GM21737 (cell line): ENCODE data around the gene SAMD14.

ENCODE experiments used
- ATAC-seq: cut with Tn5 transposase; IDR thresholded peaks from one replicate; pipeline ENCODE4 v1.9.1; 2021; ENCODE audit warnings: mild to moderate bottlenecking, moderate library complexity; ENCODE audit not compliant: unreplicated experiment

Gene SAMD14

DNA sequence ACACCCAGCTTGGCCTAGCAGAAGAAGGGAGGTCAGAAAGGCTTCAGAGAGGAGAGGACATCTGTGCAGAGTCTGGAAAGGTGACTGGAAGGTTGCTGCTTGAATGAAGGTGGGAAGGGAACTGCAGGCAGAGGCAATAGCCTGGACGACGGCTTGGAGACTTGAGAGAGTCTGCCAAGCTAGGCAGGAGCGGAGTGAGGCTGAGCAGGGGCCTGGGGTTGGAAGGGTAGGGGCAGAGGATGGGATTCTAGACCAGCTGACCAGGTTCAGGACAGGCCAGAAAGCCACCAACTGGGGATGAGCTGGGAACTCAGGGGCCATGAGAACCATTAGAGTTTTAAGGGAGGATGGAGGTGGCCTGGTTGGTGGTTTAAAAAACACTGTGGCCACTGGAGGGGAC, 35.5 kb upstream of the SAMD14 start:
- no peak for ATAC-seq

DNA sequence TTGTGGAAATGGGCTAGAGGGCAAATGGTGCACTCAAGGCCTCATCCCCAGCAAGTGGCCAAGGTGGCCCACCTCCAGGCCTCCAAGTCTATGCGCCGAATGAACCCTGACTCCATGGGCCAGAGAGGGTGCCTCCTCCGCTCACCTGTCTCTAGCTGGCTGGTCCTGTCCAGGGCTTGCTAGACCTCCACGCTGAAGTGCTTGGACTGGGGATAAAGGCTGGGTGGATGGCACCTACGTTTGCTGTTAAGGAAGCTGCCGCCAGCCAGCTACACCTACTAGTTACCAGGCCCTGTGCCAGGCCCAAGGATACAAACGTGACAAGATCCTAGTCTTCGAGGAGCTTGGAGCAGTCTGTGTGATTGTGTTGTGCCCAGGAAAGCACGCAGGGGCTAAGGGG, 35.1 kb upstream of the SAMD14 start:
- ATAC-seq, result no peak

DNA sequence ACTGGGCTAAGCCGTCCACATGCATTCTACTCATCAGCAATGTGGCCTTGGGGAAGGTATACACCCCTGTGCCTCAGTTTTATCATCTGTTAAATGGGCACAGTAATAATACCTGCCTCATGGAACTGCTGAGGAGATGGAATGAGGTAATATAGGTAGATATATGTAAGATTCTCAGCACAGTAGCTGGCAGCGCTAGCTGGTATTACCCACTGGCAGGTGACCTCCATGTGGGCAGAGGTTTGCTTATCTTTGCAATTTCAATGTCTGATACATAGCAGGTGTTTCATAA, 34.7 kb upstream of the SAMD14 start:
- no peak for ATAC-seq

DNA sequence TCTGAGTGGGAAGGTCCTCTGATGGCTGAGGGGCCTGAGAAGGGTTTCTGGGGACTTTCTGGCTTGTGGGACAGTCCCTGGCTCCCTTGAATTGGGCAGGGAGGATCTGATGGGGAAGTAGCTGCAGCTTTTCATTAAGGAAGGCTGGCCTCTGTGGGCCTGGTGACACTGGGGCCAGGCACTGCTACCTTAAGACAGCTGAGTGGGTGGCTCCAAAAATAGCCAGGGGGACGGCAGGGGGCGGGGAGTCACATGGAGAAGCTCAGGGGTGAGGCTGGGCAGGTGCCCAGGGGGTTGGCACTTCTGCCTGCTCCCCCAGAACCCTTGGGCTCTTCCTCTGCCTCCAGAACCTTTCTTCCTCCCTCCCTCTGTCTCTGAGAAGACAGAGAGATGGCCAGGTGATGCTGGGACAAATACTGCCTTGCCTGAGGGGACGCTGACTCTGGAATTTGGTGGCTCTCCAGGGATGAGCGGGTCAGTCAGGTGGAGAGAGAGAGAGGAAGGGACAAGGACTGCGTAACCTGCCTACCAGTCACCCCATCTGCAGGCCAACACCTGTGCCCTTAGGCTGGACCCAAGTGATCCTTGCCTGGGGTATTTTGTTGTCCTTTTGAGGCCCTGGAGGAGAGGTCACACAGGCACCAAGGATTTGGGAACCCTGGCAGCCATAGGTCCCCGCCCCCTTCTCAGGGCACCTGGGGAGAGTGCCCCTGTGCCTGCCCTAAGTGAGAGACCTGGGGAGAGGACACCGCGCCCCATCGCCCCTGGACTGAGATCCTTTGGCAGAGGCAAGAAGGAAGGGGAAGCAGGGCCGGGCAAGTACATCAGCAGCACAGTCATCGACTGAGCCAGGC, 34.1 kb upstream of the SAMD14 start:
- ATAC-seq, result no peak

DNA sequence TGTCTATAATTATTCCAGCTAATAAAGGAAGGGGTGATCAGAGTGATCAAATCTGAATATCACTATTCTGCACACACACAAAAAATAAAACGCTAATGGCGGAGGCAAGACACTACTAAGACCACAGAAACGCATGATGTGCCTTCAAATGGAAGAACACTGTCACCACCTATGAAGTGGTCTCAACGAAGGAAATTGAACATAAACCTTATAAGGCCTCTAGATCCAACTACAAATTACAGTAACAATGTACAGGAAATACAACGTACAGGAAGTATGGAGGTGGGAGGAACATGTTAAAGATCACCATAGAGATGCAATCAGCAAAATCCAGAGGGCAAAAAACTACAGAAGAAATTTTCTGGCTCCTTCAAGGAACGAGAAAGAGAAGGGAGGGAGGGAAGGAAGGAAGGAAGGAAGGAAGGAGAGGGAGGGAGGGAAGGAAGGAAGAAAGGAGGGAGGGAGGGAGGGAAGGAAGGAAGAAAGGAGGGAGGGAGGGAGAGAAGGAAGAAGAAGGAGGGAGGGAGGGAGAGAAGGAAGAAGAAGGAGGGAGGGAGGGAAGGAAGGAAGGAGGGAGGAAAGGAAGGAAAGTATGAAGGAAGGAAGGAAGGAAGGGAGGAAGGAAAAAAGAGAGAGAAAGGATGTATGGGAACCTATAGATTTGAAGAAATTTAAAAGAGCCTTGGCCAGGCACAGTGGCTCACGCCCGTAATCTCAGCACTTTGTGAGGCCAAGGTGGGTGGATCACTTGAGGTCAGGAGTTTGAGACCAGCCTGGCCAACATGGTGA, 32.7 kb upstream of the SAMD14 start:
- no peak for ATAC-seq

DNA sequence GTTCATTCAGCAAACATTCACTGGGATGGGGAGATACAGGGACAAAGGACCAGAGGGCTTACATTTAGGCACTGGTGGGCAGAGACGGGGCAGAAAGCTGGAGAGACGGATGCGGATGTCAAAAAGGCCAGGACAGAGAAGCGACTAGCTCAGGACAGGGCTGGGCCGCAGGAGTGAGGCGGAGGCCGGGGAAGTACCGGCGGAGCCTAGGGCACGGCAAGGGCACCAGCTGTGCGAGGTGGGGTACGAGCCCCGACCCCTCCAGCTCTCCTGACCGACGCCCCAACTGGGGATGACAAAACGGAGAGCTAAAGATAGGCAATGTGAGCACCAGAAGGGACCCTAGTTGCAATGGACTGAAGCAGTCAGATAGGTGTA, 31.9 kb upstream of the SAMD14 start:
- ATAC-seq, result no peak

DNA sequence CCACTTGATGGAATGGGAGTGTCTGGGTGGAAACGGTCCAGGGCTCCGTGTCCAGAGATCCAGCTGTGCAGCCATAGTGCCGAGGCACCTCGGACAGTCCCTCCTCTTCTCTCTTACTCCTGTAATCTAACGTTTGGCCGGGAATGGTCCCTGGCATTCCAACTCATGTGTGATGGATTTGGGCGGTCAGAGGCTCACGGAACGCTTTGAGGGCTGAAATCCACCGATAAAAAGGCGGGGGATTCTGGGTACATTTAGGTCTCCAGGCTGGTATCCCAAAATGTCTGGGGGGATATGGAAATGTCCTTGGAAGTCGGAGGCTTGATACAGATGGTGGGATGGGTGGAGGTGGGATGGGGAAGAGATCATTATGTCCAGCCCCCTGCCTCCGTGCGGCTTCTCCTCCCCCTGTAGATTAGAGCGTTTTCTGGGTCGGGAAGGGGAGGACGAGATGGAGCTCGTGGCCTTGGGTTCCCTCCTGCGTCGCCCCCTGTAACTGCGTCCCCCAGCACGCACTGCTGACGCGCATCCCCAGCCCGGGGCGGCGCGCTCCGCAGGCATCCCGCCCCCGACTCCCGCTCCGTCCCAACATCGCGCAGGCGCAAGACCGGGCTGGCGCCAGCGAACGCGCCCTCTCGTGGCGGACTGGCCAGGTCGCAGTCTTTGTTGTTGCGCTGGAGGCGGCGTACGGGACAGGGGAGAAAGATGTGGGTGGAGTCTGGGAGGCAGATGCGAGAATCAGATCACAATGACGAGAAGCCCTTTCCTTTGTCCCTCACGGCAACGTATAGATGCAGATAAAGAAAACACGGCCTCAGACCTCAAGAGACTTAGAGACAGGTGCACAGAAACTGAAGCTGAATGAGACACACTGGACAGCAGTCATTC, 31.3 kb upstream of the SAMD14 start:
- ATAC-seq, result peak; percentile 87

DNA sequence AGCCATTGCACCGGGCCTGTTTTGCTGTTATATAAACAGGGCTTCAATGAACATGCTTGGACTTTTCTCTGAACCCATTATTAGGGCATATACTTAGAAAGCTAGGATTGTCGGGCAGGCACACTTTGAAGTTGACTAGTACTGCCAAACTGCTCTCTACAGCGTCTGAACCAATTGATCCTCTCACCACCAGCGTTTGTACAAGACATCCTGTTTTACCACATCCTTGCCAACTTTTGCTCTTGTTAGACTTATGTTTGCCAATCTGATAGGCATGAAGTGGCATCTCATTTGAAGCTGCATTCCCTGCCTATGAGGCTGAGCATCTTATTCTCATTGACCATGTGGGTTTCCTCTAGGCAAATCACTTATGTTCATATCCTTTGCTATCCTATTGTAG, 27.9 kb upstream of the SAMD14 start:
- ATAC-seq, result no peak

DNA sequence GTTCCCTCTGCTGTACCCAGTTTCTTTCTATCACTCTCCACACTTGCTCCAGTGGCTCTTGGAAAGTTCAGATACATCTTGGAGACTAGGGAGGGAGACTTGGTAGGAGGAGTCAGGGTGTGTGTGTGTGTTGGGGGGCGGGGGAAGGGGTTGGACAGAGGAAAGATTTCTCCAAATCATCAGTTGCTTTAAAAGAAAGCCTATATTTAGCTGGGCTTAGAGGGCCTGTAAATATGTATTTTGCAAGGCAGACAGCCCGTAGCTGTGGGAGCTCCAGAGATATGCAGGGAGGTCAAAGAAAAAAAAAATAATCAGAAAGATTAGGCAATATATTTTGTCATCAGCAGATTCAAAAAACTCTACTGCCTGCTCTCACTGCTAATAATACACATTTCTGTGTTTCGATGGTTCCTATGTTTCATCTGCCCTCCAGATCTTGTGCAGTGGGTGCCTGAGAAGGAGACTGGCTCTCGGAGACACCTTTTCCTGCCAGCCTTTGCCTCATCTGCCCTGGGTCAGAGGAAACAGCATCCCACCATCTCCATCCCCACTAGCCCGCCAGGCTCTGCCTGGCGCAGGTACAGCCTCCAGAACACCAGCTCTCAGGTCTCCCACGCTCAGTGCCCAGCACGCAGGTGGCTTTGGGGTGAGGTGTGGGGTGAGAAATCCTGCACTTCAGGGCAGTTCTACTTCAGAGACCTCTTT, 25.3 kb upstream of the SAMD14 start:
- no peak for ATAC-seq

DNA sequence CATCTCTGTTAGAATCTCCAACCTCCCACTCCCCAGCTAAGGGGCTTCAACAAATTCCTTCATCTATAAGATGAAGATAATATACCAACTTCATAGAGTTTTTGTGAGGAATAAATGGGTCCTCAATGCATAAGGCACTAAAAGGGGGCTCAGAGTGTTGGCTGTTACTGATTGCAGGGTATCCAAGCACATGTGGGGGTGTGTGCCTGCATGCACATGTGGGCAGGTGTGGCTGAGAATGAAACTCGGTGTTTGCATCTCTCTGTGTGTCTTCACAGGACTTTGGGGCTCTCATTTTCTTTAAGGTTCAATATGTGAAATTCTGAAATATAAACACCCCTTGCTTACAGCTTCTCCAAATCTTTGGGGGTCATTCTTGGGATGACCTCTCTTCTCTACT, 24.6 kb upstream of the SAMD14 start:
- ATAC-seq, result no peak

DNA sequence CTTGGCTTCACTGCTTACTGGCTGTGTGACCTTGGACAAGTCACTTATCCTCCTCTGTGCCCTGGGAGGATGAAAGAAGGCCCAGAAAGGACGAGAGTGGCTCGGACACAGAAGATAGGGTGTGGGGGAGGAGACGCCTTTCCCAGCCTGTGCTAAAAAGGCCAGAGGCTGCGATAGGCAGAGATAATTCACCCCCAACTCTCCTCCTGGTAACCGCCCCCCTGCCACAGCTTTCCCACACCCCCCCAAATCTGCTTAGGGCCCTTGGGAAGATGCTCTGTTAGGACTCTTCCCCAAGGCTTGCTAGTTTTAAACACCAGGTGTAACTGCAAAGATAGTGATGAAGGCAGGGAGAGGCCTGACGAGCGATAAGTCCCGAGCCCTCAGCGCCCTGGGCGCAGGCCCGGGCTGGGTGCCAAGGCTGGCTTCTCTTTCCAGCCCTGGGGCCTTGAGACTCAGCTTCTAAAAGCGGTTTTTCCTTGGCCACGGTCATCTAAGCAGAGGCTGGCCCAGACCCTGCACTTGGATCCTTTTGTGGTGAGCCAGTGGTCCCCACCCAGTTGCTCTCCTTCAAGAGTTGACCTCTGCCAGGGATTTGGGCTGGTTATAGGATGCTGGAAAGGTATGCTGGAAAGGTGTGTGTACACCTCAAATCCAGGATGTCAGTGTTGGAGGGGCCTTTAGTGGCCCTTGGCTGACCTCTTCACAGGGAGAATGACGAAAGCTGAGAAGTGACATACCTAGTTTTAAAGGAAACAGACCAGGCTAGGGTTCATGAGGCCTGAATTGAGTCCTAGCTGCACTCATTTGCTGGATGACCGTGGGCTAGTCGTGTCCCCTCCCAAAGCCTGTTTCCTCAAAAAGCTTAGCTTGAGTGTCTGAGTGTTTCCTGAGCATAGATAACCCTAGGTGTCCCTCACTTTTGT, 24.0 kb upstream of the SAMD14 start:
- no peak for ATAC-seq

DNA sequence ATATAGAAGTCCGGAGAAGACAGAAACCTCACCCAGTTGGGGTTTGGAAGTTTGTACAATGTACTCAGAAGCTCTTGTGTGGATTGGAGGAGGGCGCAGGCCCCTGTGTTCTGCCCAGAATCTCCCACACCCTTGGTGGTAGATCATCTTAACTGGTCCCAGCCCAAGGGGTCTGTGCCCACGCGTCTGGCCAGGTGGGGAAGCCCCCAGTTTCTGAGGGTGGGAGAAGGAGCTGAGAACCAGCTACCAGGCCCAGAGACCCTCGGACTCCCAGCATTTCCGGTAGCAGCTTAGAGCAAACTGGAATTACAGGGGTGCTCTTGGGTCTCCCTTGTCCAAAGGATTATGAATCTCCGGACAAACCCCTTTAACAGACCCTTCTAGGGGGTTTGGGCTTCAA, 22.8 kb upstream of the SAMD14 start:
- ATAC-seq, result no peak

DNA sequence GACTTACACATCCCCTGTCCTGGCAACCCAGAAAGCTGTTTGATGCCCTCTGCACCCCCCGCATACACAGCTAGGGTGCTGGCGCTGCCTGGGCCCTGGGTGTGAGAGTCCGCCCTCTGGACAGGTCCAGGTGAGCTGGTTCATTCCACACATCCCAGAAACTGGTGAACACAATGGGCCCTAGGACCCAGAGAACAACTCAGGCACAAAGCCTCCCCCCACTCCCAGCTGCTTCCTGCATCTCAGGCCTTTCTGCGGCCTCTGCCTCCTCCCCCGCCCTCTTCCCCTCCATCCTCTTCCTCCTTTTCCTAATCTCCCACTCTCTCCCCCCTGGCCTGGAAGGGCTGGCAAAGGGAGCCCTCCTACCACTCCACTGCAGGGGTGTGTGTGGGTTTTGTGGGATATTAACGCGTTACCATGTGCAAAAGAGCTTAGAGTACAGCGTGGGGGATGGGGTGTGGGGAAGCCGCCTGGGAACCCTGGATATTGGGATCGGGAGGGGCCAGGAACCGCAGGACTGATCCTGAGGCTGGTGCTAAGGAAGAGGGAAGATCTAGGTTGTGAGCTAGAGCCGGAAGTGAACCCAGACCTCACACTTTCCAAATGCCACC, 22.1 kb upstream of the SAMD14 start:
- ATAC-seq, result no peak

DNA sequence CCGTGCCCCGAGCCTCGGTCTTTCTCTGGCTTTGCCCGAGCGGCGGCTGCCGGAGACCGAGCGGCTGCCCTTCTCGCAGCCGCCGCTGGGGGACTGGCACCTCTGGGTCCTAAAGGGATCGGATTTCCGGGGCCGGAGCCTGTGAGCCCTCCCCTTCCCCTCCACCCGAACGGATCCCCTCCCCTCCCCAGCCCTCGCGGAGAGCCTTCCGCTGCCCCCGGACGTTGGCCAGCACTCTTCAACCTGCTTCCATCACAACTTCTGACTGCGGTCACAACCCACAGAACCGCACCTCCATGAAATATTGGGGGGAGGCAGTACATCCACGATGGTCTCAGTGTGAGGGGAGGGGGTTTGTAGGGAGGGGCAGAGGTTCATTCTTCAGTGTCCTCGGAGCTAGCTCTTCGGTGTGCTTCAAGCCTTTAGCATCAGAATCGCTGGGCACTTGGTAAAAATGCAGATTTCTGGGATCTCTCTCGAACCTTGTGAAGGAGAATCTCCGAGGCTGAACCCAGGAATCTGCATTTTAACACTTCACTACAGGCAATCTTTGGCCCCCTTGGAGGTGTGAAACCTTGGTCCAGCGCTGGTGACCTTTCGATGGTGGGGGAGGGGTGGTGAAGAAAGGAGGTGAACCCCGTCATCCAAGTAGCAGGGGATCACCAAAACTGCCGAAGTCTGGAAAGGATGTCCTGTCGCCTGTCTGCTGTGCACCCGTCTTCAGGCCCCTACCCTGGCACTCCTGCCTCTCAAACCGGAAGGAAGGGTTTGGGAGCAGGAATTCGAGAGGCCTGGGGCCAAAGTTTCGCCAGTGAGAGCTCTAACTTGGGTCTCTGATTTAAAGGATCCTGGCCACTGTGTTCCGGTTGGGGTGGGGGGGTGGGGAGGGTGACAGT, 21.3 kb upstream of the SAMD14 start:
- ATAC-seq, result no peak

DNA sequence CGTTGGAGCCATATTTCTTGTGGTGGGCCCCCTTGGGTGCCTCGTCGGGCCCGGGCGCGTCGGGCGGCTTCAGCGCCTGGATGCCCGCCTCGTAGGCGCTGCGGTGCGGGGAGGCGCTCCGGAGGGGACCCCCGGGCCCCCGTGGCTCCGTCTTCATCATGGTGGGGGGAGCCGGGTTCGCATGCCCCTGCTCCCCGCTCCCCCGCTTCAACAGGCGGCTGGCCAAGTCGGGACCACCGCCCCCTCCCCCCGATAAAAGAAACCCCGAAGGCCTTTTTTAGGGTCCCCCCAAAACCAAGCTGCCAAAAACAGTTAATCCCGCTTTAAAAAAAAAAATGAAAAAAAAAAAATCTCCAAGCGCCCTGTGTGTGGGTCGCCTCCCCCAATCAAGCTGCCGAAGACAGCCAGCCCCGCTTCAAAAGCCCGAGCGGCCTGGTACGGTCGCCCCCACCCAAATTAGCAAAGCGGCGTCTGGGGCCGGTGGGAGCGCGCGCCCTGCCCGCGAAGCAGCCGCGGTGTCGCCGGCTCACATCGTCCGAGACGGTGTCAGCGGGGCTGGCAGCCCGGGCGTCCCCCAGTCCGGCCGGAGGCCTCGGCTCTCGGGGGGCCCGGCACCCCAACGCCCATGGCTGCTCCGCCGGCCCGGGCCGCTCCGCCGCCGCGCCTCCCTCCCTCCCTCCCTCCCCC, 20.5 kb upstream of the SAMD14 start, which contains the start of gene PPP1R9B:
PPP1R9B (minus strand) TSS at position 324 of the 687 bp plus-strand sequence; CDS start at position 160, 164 bp downstream.
- no peak for ATAC-seq

DNA sequence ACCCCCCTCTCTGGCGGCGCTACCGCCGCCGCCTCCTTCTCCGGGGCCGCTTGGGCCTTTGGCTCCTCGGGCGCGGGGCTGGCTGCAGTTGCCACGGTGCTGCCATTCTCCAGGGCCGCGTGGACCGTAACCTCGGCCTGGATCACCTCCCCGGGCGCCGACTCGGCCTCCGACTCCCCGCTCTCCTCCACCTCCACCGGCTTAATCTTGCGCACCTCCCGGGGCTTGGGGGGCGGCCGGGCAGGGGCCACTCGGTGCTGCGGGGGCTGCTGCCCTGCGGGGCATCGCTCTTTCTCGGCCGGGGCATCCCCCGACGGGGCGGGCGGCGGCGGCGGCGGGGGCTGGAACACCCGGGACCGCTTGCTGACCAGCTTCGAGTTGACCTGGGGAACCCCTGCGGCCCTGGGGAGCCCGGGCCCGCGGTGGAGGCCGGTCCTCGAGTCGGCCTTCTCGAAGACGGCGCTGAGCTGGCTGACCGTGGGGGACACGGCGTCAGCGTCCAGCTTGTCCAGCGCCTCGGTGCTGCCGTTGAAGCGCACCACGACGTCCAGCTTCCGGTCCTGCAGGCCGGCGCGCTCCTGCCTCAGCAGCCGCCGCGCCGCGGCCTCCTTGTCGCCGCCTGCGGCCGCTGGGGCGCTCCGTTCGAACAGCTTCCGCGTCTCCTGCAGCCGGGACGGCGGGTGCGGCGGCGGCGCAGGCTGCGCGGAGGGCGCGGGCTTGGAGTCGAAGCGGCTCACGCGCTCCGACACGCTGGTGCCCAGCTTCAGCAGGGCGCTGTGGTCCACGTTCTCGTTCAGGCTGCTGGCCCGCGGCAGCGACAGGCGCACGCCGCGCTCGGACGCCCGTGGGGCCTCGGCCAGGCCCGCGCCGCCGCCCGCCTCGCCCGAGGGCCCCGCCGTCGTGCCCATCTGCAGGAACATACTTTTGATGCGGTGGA, 19.7 kb upstream of the SAMD14 start:
- no peak for ATAC-seq

DNA sequence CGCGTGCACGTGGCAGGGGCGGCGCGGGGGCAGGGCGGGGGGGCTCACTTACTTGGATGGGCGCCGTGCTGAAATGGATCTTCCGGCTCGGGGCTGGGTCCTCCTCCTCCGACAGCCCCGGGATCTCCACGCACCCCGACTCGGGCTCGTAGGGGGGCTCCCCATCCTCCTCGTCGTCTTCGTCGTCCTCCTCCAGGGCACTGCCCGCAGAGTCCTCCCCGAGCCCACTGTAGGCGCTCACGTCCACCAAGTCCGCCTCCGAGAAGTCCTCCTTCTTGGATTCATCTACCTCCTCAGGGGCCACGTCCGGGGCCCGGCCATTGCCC, 19.1 kb upstream of the SAMD14 start:
- no peak for ATAC-seq
